ENCODE results near the gene LSAMP.
"Not testable (repeated sequence)": the region's sequence is repeated elsewhere in the genome, so short reads cannot be mapped to it uniquely, and the experiment has no call there.

Gene LSAMP

GRCh38 chr3:115833074-115833473 lies 612.2 kb downstream of the LSAMP start:
- DNase-seq = no peak

- no peak for DNase-seq
Observed at GRCh38 chr3:115832265-115832664, 613.0 kb downstream of the LSAMP start.

- no peak for DNase-seq
Observed at GRCh38 chr3:115831864-115832263, 613.4 kb downstream of the LSAMP start.

- DNase-seq = no peak
Observed at GRCh38 chr3:115830764-115831395, 614.4 kb downstream of the LSAMP start.

- DNase-seq = no peak
Observed at GRCh38 chr3:115828401-115828800, 616.9 kb downstream of the LSAMP start.

- no peak for DNase-seq
Observed at GRCh38 chr3:115827495-115827894, 617.8 kb downstream of the LSAMP start.

- DNase-seq = no peak
Observed at GRCh38 chr3:115825046-115825445, 620.2 kb downstream of the LSAMP start.

- no peak for DNase-seq
Observed at GRCh38 chr3:115823083-115823482, 622.2 kb downstream of the LSAMP start.

GRCh38 chr3:115822579-115822978 lies 622.7 kb downstream of the LSAMP start:
- no peak for DNase-seq

GRCh38 chr3:115819785-115820384 lies 625.4 kb downstream of the LSAMP start:
- peak in 4 of 14 donors; percentile 0 to 73 (median 16) for DNase-seq

GRCh38 chr3:115814778-115815380 lies 630.4 kb downstream of the LSAMP start:
- peak in 11 of 14 donors; percentile 2 to 77 (median 52) for DNase-seq

- DNase-seq = no peak
Observed at GRCh38 chr3:115814006-115814405, 631.3 kb downstream of the LSAMP start.

GRCh38 chr3:115808816-115809215 lies 636.5 kb downstream of the LSAMP start:
- DNase-seq = no peak

- DNase-seq = no peak
Observed at GRCh38 chr3:115808244-115808643, 637.0 kb downstream of the LSAMP start.

GRCh38 chr3:115806501-115806900 lies 638.8 kb downstream of the LSAMP start:
- no peak for DNase-seq

GRCh38 chr3:115805520-115805919 lies 639.8 kb downstream of the LSAMP start:
- DNase-seq = no peak

- no peak for DNase-seq
Observed at GRCh38 chr3:115804713-115805119, 640.6 kb downstream of the LSAMP start.

- DNase-seq = no peak
Observed at GRCh38 chr3:115804200-115804599, 641.1 kb downstream of the LSAMP start.

- DNase-seq = no peak
Observed at GRCh38 chr3:115803661-115804060, 641.6 kb downstream of the LSAMP start.

GRCh38 chr3:115800489-115801075 lies 644.7 kb downstream of the LSAMP start:
- DNase-seq = no peak

- DNase-seq = not testable (repeated sequence)
Observed at GRCh38 chr3:115800065-115800464, 645.2 kb downstream of the LSAMP start.

- no peak for DNase-seq
Observed at GRCh38 chr3:115792206-115792955, 652.9 kb downstream of the LSAMP start.
